NT2/D1 (cell line): ENCODE data around the gene LAMA1.
A peak's percentile ranks its signal among the peaks of the same experiment; 100 is the strongest.

ENCODE experiments used
- DNase-seq: peaks from one replicate; pipeline ENCODE4 v3.0.0-alpha.2; 2011; ENCODE audit warnings: low read depth, low spot score
- H3K27me3 ChIP-seq: 2 replicates; pipeline ENCODE4 v1.6.0; 2011; ENCODE audit warnings: mild to moderate bottlenecking; ENCODE audit not compliant: insufficient read length, insufficient read depth
- H3K36me3 ChIP-seq: 2 replicates; pipeline ENCODE4 v1.6.1; 2011; ENCODE audit warnings: mild to moderate bottlenecking, low read length, mixed read lengths; ENCODE audit not compliant: insufficient read depth, insufficient read length
- H3K4me1 ChIP-seq: 2 replicates; pipeline ENCODE4 v1.5.1; 2011; ENCODE audit not compliant: insufficient read depth, insufficient read length
- H3K4me3 ChIP-seq: 2 replicates; pipeline ENCODE4 v1.5.1; 2011; ENCODE audit warnings: low read depth; ENCODE audit not compliant: insufficient read length
- H3K9ac ChIP-seq: 2 replicates; pipeline ENCODE4 v1.6.0; 2011; ENCODE audit warnings: low read depth; ENCODE audit not compliant: insufficient read length
- H3K9me3 ChIP-seq: 2 replicates; pipeline ENCODE4 v1.5.1; 2011; ENCODE audit warnings: mild to moderate bottlenecking, low read length; ENCODE audit not compliant: insufficient read depth
- SUZ12 ChIP-seq: IDR thresholded peaks from 2 replicates; pipeline ENCODE4 v1.6.1; 2011; ENCODE audit not compliant: insufficient read length, insufficient read depth; ENCODE audit errors: extremely low read depth
- YY1 ChIP-seq: IDR thresholded peaks from 2 replicates; pipeline ENCODE4 v1.6.1; 2011; ENCODE audit not compliant: insufficient read length, insufficient read depth
- ZNF274 ChIP-seq: IDR thresholded peaks from 2 replicates; pipeline ENCODE4 v1.6.1; 2011; ENCODE audit warnings: mild to moderate bottlenecking, low read depth, low read length

The LAMA1 gene

DNA sequence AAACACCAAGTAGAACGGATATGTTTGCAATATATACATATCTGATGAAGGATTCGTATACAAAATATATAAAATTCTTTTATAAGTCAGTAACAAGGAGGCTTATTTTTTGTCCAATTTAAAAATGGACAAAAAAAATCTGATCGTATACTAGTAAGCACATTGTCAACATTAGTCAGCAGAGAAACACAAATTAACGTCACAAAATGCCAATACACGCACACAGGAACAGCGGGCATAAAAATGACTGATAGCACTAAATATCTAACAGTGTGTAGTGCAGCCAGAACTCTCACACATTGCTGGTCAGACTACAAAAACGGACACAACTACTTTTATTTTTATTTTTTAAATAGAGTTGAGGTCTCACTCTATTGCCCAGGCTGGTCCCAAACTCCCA lies 69.5 kb downstream of the LAMA1 start:
- TF ChIP-seq ZNF274, result no peak
- no peak for TF ChIP-seq SUZ12
- no peak for TF ChIP-seq YY1
- Histone ChIP-seq H3K27me3 (no peaks in the 10 kb centered on the region), H3K9ac (no peak overlapping the region), H3K4me1 (no peaks in the 10 kb centered on the region), H3K36me3 (peaks cover 22% of the 10 kb centered on the region), H3K4me3 (no peak overlapping the region), H3K9me3 (no peaks in the 10 kb centered on the region)
- no peak for DNase-seq

DNA sequence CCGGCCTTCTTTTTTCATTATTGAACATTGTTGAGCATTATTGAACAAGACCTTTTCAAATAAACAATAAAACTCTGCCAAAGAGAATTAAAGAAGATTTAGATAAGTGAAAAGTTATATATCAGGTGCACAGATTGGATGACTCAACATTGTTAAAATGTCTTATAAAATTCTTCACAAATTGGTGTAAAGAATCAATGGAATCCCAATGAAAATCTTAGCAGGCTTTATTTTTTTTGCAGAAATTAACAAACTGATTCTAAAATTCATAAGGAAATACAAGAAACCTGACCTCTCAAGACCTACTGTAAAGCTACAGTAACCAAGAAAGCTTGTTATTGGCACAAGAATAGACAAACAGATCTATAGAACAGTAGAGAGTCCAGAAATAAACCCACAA lies 70.3 kb downstream of the LAMA1 start:
- Histone ChIP-seq H3K4me1 (no peaks in the 10 kb centered on the region), H3K9me3 (no peaks in the 10 kb centered on the region), H3K36me3 (peaks cover 22% of the 10 kb centered on the region), H3K4me3 (no peak overlapping the region), H3K9ac (no peak overlapping the region), H3K27me3 (no peaks in the 10 kb centered on the region)
- DNase-seq, result no peak
- TF ChIP-seq SUZ12 (no peak), YY1 (no peak), ZNF274 (no peak)

DNA sequence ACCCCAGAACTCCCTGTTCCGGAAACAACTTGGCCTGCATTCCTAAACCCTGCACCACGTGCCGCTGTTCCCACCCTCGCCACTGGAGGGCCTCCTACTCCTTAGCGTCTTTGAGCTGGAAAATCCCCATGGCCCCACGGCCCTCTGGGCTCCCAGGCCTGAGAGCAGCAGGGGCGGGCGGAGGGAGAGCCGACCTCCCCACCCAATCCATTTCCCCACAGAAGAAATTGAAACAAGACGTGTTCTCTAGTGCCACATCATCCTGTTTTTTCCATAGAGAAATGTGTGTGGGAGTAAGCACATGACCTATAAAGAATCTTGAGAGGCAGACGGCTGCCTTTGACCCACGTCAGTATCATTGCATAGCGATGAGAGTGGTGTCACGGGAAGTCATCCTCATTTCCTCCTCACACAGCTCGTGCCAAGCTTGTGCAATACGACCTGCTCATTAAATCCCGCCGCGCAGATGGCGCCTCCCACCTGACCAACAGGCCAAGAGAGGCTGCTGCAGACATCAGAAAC lies 79.2 kb downstream of the LAMA1 start:
- no peaks in the 10 kb centered on the region for H3K27me3 ChIP-seq
- TF ChIP-seq ZNF274, result no peak
- TF ChIP-seq SUZ12, result no peak
- TF ChIP-seq YY1, result no peak
- H3K9ac ChIP-seq, result no peak overlapping the region
- no peaks in the 10 kb centered on the region for H3K4me1 ChIP-seq
- peak; percentile 30 for DNase-seq
- H3K9me3 ChIP-seq, result no peaks in the 10 kb centered on the region
- peaks cover 34% of the 10 kb centered on the region for H3K36me3 ChIP-seq
- H3K4me3 ChIP-seq, result no peak overlapping the region

GRCh38 chr18:7037470-7037869 lies 80.1 kb downstream of the LAMA1 start:
- DNase-seq, result no peak
- Histone ChIP-seq H3K27me3 (no peaks in the 10 kb centered on the region), H3K9me3 (no peaks in the 10 kb centered on the region), H3K36me3 (peaks cover 40% of the 10 kb centered on the region), H3K4me3 (no peak overlapping the region), H3K9ac (no peak overlapping the region), H3K4me1 (no peaks in the 10 kb centered on the region)
- TF ChIP-seq SUZ12 (no peak), ZNF274 (no peak), YY1 (no peak)

GRCh38 chr18:7035807-7036206 lies 81.8 kb downstream of the LAMA1 start:
- Histone ChIP-seq H3K9me3 (no peaks in the 10 kb centered on the region), H3K36me3 (peaks cover 51% of the 10 kb centered on the region), H3K4me3 (no peak overlapping the region), H3K9ac (no peak overlapping the region), H3K27me3 (no peaks in the 10 kb centered on the region), H3K4me1 (no peaks in the 10 kb centered on the region)
- no peak for DNase-seq
- TF ChIP-seq YY1, result no peak
- TF ChIP-seq SUZ12, result no peak
- TF ChIP-seq ZNF274, result no peak

DNA sequence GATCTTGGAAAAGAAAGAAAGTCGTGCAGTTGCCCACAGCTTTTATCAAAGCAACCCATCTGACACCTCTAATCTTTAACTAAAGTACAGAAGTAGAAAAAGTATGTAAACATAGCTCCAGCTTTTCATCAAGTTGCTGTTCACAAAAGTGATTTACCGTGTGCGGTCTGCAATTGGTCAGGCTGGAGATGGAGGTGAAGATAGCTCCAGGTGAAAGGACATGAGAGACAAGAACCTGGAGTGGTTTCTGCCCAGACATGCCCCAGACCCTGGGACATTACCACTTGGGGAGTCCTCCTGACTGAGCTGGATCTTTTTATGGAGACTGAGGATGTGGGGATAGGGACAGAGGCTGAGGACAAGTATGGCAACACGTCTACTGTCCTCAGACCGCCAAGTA lies 82.7 kb downstream of the LAMA1 start:
- H3K36me3 ChIP-seq, result peaks cover 51% of the 10 kb centered on the region
- no peaks in the 10 kb centered on the region for H3K4me1 ChIP-seq
- no peaks in the 10 kb centered on the region for H3K27me3 ChIP-seq
- TF ChIP-seq ZNF274 (no peak), YY1 (no peak), SUZ12 (no peak)
- no peak for DNase-seq
- no peaks in the 10 kb centered on the region for H3K9me3 ChIP-seq
- no peak overlapping the region for H3K4me3 ChIP-seq
- H3K9ac ChIP-seq, result no peak overlapping the region

- no peaks in the 10 kb centered on the region for H3K27me3 ChIP-seq
- H3K9me3 ChIP-seq, result no peaks in the 10 kb centered on the region
- TF ChIP-seq ZNF274, result no peak
- TF ChIP-seq SUZ12, result no peak
- TF ChIP-seq YY1, result no peak
- H3K4me1 ChIP-seq, result no peaks in the 10 kb centered on the region
- no peak overlapping the region for H3K9ac ChIP-seq
- DNase-seq, result no peak
- peaks cover 52% of the 10 kb centered on the region for H3K36me3 ChIP-seq
- no peak overlapping the region for H3K4me3 ChIP-seq
Measured at GRCh38 chr18:7032537-7032936, 85.1 kb downstream of the LAMA1 start.

- Histone ChIP-seq H3K27me3 (no peaks in the 10 kb centered on the region), H3K4me1 (no peaks in the 10 kb centered on the region)
- TF ChIP-seq YY1, result no peak
- TF ChIP-seq ZNF274, result no peak
- TF ChIP-seq SUZ12, result no peak
Measured at GRCh38 chr18:7028625-7029024, 89.0 kb downstream of the LAMA1 start.

More at GRCh38 chr18:7028625-7029024, 89.0 kb downstream of the LAMA1 start:
- H3K9ac ChIP-seq, result no peak overlapping the region
- H3K36me3 ChIP-seq, result peaks cover 46% of the 10 kb centered on the region
- H3K9me3 ChIP-seq, result no peaks in the 10 kb centered on the region
- H3K4me3 ChIP-seq, result no peak overlapping the region
- DNase-seq, result no peak
